ENCODE data around the gene MRPL24. TPM values are rescaled to one million over a fixed set of nuclear protein-coding genes. Genes with fewer than 3 reads are reported as not detected.

MRPL24 gene
- 92.1 TPM for total RNA-seq
- long read RNA-seq, transcript MRPL24-201 (6 exons, 883 nt), result minor isoform, 25 of 61 reads
- long read RNA-seq, transcript MRPL24-202 (6 exons, 883 nt), result major isoform, 28 of 61 reads
- long read RNA-seq, partial matches to known transcripts, result 2 of 61 reads
- long read RNA-seq, other reads (novel, unspliced or antisense), result 6 of 61 reads

GRCh38 chr1:156740741-156741480 lies at the start of gene MRPL24:
TSS of gene MRPL24 (minus strand) at chr1:156741088. CDS start at chr1:156738704, 2,384 bp downstream.
- Histone ChIP-seq H3K27ac (replicated peaks) (peak within 1 kb of the TSS; percentile 90), H3K27me3 (ENCODE audit: low read depth) (no peaks in the 10 kb centered on the region), H3K4me1 (peaks cover 45% of the 10 kb centered on the region), H3K4me3 (peak within 1 kb of the TSS; percentile 96), H3K9me3 (replicated peaks) (no peaks in the 10 kb centered on the region), H3K36me3 (peaks cover 56% of the 10 kb centered on the region)
- intact Hi-C loops (cut with micrococcal nuclease), result no loop called here
- no peak for TF ChIP-seq CTCF (IDR thresholded peaks at IDR 0.05; ENCODE audit: borderline replicate concordance)
- DNase-seq, result peak; percentile 97

GRCh38 chr1:156789621-156790318 lies 48.9 kb upstream of the MRPL24 start:
- no peaks in the 10 kb centered on the region for H3K27me3 ChIP-seq (ENCODE audit: low read depth)
- no peaks in the 10 kb centered on the region for H3K4me1 ChIP-seq
- H3K9me3 ChIP-seq (replicated peaks), result no peaks in the 10 kb centered on the region
- DNase-seq, result no peak
- H3K36me3 ChIP-seq, result peaks cover 87% of the 10 kb centered on the region
- no peak overlapping the region for H3K4me3 ChIP-seq
- no peak overlapping the region for H3K27ac ChIP-seq (replicated peaks)
- TF ChIP-seq CTCF (IDR thresholded peaks at IDR 0.05; ENCODE audit: borderline replicate concordance), result no peak
- intact Hi-C loops (cut with micrococcal nuclease), result loop anchor here (10.0 kb wide), 1 partner anchor 75 kb away; the partner anchor contains the start of gene NTRK1

GRCh38 chr1:156788136-156788535 lies 47.2 kb upstream of the MRPL24 start:
- no peaks in the 10 kb centered on the region for H3K9me3 ChIP-seq (replicated peaks)
- no peak overlapping the region for H3K27ac ChIP-seq (replicated peaks)
- no peaks in the 10 kb centered on the region for H3K4me1 ChIP-seq
- no peaks in the 10 kb centered on the region for H3K27me3 ChIP-seq (ENCODE audit: low read depth)
- no peak overlapping the region for H3K4me3 ChIP-seq
- intact Hi-C loops (cut with micrococcal nuclease), result no loop called here
- DNase-seq, result no peak
- no peak for TF ChIP-seq CTCF (IDR thresholded peaks at IDR 0.05; ENCODE audit: borderline replicate concordance)
- H3K36me3 ChIP-seq, result peaks cover 84% of the 10 kb centered on the region

GRCh38 chr1:156786640-156787039 lies 45.8 kb upstream of the MRPL24 start:
- DNase-seq, result no peak
- H3K27ac ChIP-seq (replicated peaks), result no peak overlapping the region
- H3K27me3 ChIP-seq (ENCODE audit: low read depth), result no peaks in the 10 kb centered on the region
- intact Hi-C loops (cut with micrococcal nuclease), result no loop called here
- H3K4me3 ChIP-seq, result no peak overlapping the region
- no peaks in the 10 kb centered on the region for H3K9me3 ChIP-seq (replicated peaks)
- TF ChIP-seq CTCF (IDR thresholded peaks at IDR 0.05; ENCODE audit: borderline replicate concordance), result no peak
- H3K4me1 ChIP-seq, result peaks cover 9% of the 10 kb centered on the region
- peaks cover 82% of the 10 kb centered on the region for H3K36me3 ChIP-seq

GRCh38 chr1:156785458-156785857 lies 44.6 kb upstream of the MRPL24 start:
- H3K4me3 ChIP-seq, result no peak overlapping the region

More at GRCh38 chr1:156785458-156785857, 44.6 kb upstream of the MRPL24 start:
- H3K27ac ChIP-seq (replicated peaks), result no peak overlapping the region
- H3K27me3 ChIP-seq (ENCODE audit: low read depth), result no peaks in the 10 kb centered on the region
- intact Hi-C loops (cut with micrococcal nuclease), result no loop called here
- H3K36me3 ChIP-seq, result peaks cover 75% of the 10 kb centered on the region
- TF ChIP-seq CTCF (IDR thresholded peaks at IDR 0.05; ENCODE audit: borderline replicate concordance), result no peak
- H3K4me1 ChIP-seq, result peaks cover 16% of the 10 kb centered on the region
- no peak for DNase-seq
- no peaks in the 10 kb centered on the region for H3K9me3 ChIP-seq (replicated peaks)
